ENCODE results near the gene GTPBP1. TPM values are rescaled to one million over a fixed set of nuclear protein-coding genes. Genes with fewer than 3 reads are reported as not detected.

GTPBP1 gene
- total and polyA plus RNA-seq, 2 donors (not counting 3 experiments of a cell fraction or from before 2014, with no cell fraction given), result 29.8 to 50.3 TPM

DNA sequence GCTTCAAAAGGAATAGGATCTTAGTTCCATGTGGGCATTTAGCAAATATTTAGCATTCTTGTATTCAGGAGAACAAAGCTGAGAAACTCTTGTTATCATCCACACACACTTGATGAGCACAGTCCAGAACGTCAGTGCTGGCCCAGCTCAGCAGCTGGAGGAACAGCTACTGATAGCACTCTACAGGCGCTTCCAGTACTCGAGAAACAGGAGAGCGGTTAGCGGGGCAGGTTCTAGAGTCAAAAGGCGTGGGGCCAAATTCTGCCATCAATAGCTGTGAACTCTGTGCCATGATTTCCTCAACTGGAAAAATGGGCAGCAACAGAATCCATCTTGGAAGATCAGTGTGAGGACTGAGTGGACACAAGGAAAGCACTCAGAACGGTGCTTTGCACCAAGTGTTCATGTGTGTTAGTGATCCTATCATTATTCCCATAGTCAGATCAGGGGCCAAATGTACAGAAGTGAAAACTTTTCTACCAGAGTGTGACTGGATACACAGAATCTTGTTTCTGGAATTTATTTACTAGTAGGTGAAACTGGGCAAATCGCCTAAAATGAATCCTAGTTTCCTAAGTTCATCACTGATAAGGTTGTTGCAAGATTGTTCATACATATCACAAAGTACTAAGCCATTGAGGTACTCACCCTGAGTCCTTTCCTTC lies 8.2 kb upstream of the GTPBP1 start:
- no peaks in the 10 kb centered on the region for H3K9me1 ChIP-seq (replicated peaks; ENCODE audit: control insufficient read depth, extremely low read depth, insufficient read depth, low read length)
- no peak overlapping the region for H2AFZ ChIP-seq (ENCODE audit: low read depth, low read length)
- peak overlapping the region; percentile 7 to 65 (median 17) for H3K4me3 ChIP-seq (replicated peaks in 1 of 3; ENCODE audit: insufficient read depth in 1 of 3, low read depth in 1 of 3, low read length in 3 of 3)
- H3K9ac ChIP-seq (replicated peaks; ENCODE audit: extremely low read depth, insufficient read depth, low read length), result peak overlapping the region; percentile 54
- dilution Hi-C loops (cut with MboI; ENCODE audit: extremely low pct_ligation_motif_present, low sequenced_read_pairs) (no loop called here), intact Hi-C loops (cut with micrococcal nuclease) (no loop called here)
- ChIA-PET CTCF (interaction anchor here (0.6 to 7.3 kb wide), 4 partner anchors 9 to 27 kb away, joined by 3 to 59 read pairs (median 13); partner anchors contain the start of genes GTPBP1 and TOMM22), POLR2A (no interaction called here)
- H3K4me1 ChIP-seq (ENCODE audit: control insufficient read depth, extremely low read depth, insufficient read depth, low read length), result peaks cover 65% of the 10 kb centered on the region
- FAIRE-seq (peak; percentile 49), DNase-seq (ENCODE audit: low read depth, low spot score) (peak; percentile 52)
- BruUV-seq (replicated peaks), result no TSS peak
- H3K36me3 ChIP-seq (ENCODE audit: control insufficient read depth in 2 of 2, extremely low read depth in 1 of 2, insufficient read depth in 2 of 2, low read length in 2 of 2), result peaks cover 3 to 7% of the 10 kb centered on the region in 2 experiments
- H4K20me1 ChIP-seq (replicated peaks; ENCODE audit: control insufficient read depth, extremely low read depth, insufficient read depth, low read length), result peaks cover 2% of the 10 kb centered on the region
- TF ChIP-seq MYC (IDR thresholded peaks at IDR 0.05; ENCODE audit: low read depth, low read length), result no peak
- TF ChIP-seq POLR2AphosphoS5 (IDR thresholded peaks at IDR 0.05; ENCODE audit: insufficient read depth, low read depth, low read length), result no peak
- TF ChIP-seq JUN (IDR thresholded peaks at IDR 0.05; ENCODE audit: borderline replicate concordance, insufficient read depth, insufficient read length, low read depth), result no peak
- TF ChIP-seq FOS (IDR thresholded peaks at IDR 0.05; ENCODE audit: borderline replicate concordance, insufficient read depth, low read length), result no peak
- TF ChIP-seq, protein P1, sequence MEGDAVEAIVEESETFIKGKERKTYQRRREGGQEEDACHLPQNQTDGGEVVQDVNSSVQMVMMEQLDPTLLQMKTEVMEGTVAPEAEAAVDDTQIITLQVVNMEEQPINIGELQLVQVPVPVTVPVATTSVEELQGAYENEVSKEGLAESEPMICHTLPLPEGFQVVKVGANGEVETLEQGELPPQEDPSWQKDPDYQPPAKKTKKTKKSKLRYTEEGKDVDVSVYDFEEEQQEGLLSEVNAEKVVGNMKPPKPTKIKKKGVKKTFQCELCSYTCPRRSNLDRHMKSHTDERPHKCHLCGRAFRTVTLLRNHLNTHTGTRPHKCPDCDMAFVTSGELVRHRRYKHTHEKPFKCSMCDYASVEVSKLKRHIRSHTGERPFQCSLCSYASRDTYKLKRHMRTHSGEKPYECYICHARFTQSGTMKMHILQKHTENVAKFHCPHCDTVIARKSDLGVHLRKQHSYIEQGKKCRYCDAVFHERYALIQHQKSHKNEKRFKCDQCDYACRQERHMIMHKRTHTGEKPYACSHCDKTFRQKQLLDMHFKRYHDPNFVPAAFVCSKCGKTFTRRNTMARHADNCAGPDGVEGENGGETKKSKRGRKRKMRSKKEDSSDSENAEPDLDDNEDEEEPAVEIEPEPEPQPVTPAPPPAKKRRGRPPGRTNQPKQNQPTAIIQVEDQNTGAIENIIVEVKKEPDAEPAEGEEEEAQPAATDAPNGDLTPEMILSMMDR (IDR thresholded peaks at IDR 0.05; ENCODE audit: extremely low read depth in 1 of 2, insufficient read depth in 1 of 2, low read depth in 1 of 2, low read length in 2 of 2), result no peak
- no peak for TF ChIP-seq EZH2 (IDR thresholded peaks at IDR 0.05; ENCODE audit: borderline replicate concordance, low read depth, low read length, severe bottlenecking)
- TF ChIP-seq, protein P2, sequence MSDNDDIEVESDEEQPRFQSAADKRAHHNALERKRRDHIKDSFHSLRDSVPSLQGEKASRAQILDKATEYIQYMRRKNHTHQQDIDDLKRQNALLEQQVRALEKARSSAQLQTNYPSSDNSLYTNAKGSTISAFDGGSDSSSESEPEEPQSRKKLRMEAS (IDR thresholded peaks at IDR 0.05; ENCODE audit: insufficient read depth, insufficient read length), result no peak
- no peak for TF ChIP-seq POLR2A (IDR thresholded peaks at IDR 0.05; ENCODE audit: low read depth, low read length)
- TF ChIP-seq GATA2 (IDR thresholded peaks at IDR 0.05; ENCODE audit: insufficient read depth, insufficient read length, low read depth, low read length), result no peak
- H3K4me2 ChIP-seq (ENCODE audit: insufficient read depth, low read length), result peak overlapping the region; percentile 77
- H3K27me3 ChIP-seq (ENCODE audit: control insufficient read depth in 2 of 2, insufficient read depth in 2 of 2, low read length in 2 of 2), result no peaks in the 10 kb centered on the region
- no peaks in the 10 kb centered on the region for H3K9me3 ChIP-seq (replicated peaks; ENCODE audit: control insufficient read depth, insufficient read depth, low read length)
- H3K27ac ChIP-seq (ENCODE audit: insufficient read depth, low read depth, low read length), result peak overlapping the region; percentile 75
- peaks cover 64% of the 10 kb centered on the region for H3K79me2 ChIP-seq (ENCODE audit: control insufficient read depth, insufficient read depth, low read length)
